ENCODE data around the gene FOXP3.

Gene FOXP3

DNA sequence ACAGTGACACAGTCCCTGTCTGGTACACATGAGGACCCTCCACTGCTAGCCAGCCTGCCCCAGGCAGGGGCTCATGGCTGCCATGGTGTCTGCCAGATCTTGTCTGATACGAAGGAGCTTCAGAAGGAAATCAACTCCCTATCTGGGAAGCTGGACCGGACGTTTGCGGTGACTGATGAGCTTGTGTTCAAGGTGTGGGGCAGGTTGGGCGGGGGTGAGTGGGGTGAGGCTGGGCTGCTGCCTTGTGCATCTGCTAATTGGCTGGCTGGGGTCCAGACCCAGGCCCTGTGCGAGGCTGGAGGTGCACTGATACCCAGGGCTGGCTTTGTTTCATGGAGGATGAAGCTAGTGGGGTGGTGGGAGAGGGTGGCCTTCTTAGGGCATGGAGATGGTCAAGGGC is 15.4 kb downstream of the FOXP3 start:
- no peak for DNase-seq (ENCODE audit: low spot score)
- no peak for TF ChIP-seq CTCF (IDR thresholded peaks at IDR 0.05; ENCODE audit: extremely low read depth, missing control alignments)

DNA sequence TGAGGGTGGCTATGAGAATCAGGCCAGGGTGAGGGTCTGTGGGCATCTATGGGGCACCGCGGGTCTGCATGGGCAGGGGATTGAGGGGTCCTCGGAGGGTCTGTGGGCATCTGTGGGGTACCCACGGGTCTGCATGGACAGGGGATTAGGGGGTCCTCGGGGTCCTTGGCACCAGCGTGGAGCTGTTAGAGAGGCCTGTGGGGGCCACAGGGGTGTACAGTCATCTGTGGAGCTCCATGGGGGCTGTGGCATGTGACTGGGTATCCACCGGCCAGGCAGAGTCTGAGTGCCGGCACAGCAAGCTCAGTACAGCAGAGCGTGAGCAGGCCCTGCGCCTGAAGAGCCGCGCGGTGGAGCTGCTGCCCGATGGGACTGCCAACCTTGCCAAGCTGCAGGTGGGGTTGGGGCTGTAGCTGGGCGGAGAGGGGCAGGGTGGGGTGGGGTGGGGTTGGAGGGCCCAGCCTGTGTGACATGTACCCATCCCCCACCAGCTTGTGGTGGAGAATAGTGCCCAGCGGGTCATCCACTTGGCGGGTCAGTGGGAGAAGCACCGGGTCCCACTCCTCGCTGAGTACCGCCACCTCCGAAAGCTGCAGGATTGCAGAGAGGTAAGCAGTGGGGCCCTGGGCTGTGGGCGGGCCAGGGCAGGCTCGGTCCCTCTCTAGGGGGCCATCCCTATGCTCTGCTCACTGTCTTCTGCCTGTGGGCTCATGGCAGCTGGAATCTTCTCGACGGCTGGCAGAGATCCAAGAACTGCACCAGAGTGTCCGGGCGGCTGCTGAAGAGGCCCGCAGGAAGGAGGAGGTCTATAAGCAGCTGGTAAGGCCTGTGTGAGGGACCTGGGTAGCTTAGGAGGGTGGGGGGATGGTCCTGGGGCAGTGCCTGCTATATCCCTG is 16.3 kb downstream of the FOXP3 start:
- DNase-seq (ENCODE audit: low spot score): no peak
- TF ChIP-seq CTCF (IDR thresholded peaks at IDR 0.05; ENCODE audit: extremely low read depth, missing control alignments): no peak

- no peak for DNase-seq (ENCODE audit: low spot score)
- TF ChIP-seq CTCF (IDR thresholded peaks at IDR 0.05; ENCODE audit: extremely low read depth, missing control alignments): no peak
Measured at GRCh38 chrX:49247346-49247745, 17.2 kb downstream of the FOXP3 start.

DNA sequence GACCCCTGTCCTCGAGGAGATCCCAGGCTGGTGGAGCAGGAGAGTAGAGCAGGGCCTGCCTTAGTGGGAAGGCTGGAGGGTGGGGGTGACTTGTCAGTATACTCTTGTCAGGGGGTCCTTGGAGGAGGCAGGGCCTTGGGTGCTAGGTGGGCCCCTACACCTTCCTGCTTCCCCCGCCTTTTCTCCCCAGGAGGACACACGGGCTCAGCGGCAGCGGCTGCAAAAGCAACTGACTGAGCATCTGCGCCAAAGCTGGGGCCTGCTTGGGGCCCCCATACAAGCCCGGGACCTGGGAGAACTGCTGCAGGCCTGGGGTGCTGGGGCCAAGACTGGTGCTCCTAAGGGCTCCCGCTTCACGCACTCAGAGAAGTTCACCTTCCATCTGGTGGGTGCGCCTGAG is 18.0 kb downstream of the FOXP3 start:
- no peak for DNase-seq (ENCODE audit: low spot score)
- TF ChIP-seq CTCF (IDR thresholded peaks at IDR 0.05; ENCODE audit: extremely low read depth, missing control alignments): no peak

GRCh38 chrX:49244207-49244606 is 20.3 kb downstream of the FOXP3 start:
- TF ChIP-seq CTCF (IDR thresholded peaks at IDR 0.05; ENCODE audit: extremely low read depth, missing control alignments): no peak
- DNase-seq (ENCODE audit: low spot score): no peak

DNA sequence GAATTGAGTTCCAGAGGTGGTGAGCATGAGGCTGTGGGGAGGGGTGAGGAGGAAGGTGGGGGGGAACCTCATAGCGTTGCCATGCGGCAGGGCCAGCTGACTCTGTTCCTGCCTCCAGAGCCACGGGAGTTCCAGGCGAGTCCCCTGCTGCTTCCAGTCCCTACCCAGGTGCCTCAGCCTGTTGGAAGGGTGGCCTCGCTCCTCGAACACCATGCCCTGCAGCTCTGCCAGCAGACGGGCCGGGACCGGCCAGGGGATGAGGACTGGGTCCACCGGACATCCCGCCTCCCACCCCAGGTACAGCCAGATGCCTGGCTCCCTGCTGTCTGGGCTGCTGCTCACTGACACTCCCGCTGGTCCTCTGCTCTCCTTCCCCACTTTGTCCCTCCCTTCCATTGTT is 21.3 kb downstream of the FOXP3 start:
- DNase-seq (ENCODE audit: low spot score): no peak
- no peak for TF ChIP-seq CTCF (IDR thresholded peaks at IDR 0.05; ENCODE audit: extremely low read depth, missing control alignments)

GRCh38 chrX:49242545-49243066 is 21.9 kb downstream of the FOXP3 start:
- TF ChIP-seq CTCF (IDR thresholded peaks at IDR 0.05; ENCODE audit: extremely low read depth, missing control alignments): no peak
- no peak for DNase-seq (ENCODE audit: low spot score)
